NCI-H748 (cell line): ENCODE data around the gene ARHGEF17.

ENCODE experiments used
- DNase-seq: peaks from one replicate; lab custom pipeline; 2025; ENCODE audit not compliant: unreplicated experiment; lab: John Stamatoyannopoulos, UW

Gene ARHGEF17

DNA sequence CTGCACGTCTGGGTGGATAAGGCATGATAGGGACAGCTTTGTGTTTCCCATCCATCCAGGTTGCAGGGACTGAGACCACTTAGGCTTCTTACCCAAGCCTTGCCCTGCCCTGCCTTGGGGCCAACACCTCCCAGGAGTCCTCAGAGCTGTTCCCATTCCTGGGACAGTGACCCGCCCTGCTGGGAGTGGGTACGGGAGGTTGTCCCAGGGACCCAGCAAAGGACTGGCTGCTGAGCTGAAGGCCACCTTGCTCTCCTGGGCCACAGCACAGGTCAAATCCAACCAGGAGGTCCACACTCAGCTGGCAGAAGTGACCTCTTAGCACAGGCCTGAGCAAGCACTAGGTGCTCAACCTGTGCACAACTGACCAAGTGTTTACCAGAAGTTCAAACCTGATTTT, 16.9 kb upstream of the ARHGEF17 start:
- no peak for DNase-seq

DNA sequence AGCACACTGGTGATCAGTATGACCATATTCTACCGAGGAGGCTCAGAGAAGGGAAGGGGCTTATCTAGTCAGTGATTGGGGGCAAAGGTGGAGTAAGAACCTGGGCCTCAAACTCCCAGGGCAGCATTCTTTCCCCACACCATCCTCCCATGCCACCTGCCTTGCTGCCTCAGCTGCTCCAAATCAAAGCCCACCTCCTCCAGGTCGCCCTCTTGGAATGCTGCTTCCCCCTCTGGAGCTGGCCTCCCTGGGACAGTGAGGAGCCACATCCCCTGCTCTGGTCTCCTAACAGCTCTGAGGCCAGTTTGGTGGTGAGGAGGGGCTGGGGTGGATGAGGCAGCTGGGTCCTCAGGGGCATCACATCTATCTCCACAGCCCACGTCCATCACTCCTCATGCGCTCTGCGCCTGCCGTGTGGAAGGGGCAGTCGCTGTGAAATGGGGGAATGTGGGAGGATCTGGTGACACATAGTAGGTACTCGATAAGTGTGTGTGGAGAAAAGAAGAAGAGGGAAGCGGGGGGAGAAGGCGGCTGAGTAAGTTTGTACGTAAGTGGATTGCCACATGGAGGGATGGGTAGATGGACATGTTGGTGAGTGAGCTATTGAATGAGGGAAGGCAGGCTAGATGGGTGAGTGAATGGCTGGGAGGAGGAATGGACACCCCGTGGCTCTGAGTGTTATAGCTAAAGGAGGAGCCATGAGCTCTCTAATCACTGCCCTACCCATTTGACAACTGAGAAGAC, 16.1 kb upstream of the ARHGEF17 start:
- DNase-seq = no peak

DNA sequence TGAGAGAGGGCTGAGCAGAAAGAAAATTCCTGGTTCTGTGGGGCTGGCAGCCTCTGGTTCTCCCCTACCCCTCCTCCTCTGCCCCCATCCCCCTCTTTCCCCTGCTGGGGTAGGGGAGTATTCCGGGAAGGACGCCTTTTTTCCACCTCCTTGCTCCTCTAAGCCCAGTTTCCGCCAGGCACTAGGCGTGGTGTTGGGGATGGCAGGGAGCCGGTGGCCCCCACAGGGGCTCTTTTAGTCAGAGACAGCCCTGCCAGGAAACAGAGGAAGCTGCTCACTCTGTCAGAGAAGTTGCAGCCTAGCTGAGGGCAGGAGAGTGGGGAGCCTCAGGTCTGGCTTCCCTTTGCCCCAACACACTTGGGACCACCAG, 15.6 kb upstream of the ARHGEF17 start:
- no peak for DNase-seq

DNA sequence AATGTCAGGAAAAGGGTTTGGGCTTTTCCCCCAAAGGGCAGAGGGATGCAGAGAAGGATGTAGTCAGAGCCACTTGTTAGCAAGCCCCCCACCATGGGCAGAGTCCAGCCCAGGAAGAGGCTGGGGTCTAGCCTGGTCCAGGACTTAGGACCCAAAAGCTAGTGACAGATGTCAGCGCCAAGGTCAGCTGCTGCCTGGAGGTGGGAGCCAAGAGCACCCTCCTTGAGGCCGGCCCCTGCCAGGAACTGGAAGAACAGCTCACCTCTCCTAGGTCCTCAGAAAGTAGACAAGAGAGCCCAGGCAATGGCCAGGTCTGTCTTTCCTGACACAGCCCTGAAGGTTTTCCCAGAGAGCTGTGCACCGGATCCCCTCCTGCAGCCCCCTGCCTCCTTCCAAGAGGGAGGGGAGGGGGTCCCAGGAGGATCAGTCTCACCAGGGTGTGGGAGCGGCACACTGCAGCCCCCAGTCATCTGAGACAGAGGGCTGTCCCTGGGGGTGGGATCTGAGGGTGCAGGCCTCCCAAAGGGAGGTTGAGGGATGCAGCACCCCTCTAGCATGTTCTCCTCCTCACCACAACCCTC, 14.6 kb upstream of the ARHGEF17 start:
- DNase-seq = no peak

DNA sequence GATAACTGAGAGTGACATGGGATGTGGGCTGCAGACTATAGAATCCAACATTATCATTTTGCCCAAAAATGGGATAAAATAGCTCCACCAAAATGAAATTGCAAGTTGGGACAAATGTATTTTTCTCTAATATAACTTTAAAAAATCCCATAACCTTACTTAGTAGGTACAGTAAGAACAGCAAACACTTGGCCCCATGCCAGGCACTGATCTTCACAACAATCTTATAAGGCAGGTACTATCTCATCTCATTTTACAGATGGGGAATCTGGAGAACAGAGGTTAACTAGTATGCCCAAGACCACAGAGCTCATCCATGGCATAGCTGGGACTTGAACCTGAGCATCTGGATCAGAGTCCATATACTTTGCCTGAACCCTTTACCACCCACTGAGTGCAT, 13.5 kb upstream of the ARHGEF17 start:
- no peak for DNase-seq

DNA sequence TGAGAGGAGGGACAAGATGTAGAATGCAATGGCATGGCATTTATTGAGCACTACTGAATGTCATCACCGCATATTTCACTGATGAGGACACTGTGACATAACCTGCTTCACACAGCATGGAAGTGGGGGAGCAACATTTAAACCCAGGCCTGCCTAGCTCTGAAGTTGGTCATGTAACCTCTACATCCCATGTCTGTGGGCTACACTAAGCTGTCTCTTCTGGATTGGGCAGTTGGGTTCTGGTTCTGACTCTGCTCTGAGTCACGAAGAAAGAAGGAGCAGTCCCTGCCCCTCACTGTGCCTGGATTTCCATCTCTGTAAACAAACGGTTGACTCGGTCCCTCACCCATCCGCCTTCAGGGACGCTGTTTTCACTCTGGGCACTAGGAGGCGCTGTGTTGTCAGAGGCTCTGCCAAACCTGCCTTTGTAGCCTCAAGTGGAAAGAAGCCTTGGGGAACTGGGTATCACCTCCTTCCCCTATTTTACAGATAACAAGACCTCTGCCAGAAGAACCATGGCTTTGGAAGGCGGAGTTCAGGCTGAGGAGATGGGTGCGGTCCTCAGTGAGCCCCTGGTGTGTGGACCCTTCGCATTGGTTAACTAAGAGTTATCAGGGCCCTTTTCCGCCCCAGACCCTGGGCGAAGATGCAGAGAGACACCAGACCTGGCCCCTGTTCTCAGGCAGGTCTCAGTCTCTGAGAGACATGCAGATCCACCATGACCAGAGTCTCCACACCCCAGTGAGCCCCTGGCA, 12.7 kb upstream of the ARHGEF17 start:
- peak; percentile 66 for DNase-seq

DNA sequence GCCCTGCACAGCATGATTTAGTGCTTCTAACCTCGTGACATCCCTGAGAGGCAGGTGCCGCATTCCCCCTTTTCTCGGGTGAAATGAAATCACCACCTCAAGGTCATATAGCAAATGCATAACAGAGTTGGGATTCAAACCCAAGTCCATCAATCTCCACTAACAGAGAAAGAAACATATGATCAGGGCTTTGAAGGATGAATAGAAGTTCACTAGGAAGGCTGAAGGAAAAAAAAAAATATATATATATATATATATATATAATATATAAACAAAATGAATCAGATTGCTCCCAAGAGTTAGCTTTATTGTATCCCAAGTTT, 12.1 kb upstream of the ARHGEF17 start:
- no peak for DNase-seq

DNA sequence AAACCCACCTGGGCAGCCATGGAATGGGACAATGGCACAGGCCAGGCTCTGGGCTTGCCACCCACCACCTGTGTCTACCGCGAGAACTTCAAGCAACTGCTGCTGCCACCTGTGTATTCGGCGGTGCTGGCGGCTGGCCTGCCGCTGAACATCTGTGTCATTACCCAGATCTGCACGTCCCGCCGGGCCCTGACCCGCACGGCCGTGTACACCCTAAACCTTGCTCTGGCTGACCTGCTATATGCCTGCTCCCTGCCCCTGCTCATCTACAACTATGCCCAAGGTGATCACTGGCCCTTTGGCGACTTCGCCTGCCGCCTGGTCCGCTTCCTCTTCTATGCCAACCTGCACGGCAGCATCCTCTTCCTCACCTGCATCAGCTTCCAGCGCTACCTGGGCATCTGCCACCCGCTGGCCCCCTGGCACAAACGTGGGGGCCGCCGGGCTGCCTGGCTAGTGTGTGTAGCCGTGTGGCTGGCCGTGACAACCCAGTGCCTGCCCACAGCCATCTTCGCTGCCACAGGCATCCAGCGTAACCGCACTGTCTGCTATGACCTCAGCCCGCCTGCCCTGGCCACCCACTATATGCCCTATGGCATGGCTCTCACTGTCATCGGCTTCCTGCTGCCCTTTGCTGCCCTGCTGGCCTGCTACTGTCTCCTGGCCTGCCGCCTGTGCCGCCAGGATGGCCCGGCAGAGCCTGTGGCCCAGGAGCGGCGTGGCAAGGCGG, 11.4 kb upstream of the ARHGEF17 start:
- DNase-seq = no peak

DNA sequence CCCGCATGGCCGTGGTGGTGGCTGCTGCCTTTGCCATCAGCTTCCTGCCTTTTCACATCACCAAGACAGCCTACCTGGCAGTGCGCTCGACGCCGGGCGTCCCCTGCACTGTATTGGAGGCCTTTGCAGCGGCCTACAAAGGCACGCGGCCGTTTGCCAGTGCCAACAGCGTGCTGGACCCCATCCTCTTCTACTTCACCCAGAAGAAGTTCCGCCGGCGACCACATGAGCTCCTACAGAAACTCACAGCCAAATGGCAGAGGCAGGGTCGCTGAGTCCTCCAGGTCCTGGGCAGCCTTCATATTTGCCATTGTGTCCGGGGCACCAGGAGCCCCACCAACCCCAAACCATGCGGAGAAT, 10.9 kb upstream of the ARHGEF17 start:
- DNase-seq = no peak

DNA sequence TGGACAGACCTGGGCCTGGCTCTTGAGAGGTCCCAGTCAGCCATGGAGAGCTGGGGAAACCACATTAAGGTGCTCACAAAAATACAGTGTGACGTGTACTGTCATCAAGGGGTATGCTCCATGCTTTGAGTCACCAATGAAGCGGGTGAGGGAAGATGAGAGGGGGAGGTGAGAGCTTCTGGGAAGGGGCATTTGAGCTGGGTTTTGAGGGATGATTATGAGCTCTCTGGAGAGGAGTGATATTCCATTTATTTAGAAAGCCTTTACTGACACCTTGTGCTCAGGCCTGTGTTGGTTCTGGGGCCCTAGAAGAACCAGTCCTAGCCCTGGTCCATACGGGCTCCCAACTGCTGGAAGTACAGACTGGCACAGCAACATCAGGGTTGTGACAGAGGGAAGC, 10.4 kb upstream of the ARHGEF17 start:
- no peak for DNase-seq

DNA sequence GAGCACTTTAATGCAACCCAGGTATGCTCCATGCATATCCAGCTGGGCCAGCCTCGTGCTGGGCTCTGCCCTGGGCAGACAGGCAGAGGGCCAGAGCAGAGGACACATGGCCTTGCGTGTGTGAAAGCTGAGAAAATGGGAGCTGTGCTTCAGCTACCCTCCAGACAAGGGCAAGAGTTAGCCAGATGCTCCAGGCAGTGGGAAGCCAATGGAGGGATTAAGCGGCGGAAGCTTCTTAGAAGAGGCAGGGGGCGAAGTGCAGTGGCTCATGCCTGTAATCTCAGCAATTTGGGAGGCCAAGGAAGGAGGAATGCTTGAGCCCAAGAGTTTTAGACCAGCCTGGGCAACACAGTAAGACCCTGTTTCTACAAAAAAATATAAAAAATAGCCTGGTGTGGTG, 9.8 kb upstream of the ARHGEF17 start:
- no peak for DNase-seq

DNA sequence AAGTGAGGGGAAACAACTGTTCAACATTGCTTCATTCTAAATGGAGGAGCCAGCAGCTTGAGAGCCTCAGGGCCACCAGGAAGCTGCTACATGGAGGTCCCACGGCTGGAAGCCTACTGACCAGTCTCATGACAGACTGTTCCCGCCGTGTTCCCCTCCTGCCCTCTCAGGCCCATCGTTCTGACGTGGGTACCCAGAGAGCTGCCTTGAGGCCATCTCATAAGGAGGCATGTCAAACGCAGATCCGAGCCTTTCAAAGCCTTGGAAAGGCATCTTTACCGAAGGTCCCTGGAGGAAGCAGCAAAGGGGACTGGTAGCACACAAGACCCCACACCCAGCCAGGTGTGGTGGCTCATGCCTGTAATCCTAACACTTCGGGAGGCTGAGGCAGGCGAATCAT, 8.3 kb upstream of the ARHGEF17 start:
- no peak for DNase-seq

DNA sequence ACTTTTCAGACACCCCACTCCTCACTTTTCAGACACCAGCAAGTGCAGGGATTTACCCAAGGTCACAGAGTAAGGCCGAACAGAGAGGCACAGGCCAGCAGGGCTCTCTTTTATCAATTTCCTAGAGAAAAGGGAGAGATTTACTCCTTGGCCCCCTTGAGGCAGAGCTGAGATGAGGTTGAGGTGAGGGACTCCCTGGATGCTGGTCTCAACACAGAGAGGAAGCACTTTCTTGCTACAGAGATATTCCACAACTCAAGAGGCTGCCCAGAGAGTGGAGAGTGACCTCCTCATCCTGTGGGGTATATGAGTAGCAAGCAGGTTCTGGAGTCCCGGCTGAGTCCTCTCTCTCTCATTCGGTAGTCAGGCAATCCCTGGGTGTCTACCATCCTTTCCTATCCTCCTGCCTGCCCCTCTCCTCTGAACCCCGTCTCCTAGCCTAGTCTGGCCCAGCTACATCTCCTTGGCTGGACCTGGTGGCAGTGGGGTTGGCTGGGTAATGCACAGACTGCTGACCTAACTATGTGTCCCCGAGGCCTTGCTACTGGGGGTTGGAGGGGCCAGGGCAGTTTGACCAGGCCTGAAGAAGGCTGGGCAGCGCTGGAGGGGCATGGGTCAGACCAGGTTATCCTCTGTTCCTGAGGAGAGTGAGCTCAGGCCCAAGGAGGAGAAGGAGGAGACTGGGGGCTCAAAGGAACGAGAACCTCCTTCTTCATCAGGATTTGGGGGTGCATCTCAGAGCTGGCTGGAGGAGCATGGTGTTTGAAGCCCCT, 1.8 kb upstream of the ARHGEF17 start:
- no peak for DNase-seq

DNA sequence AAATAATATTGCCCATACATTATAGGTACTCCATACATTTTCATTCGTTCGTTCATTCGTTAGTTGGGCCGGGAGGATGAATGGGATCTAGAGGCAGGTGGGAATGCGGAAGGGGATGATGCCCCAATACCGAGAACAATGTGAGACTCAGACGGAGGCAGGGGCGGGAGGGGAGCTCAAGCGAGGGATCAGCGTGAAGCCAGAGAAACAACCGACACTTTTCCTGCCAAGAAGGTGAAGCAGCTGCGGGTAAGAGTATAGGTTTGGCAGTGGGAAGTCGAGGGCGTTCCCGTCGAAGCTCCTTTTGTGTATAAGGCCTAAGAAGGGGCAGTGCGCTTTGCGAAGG, 1.1 kb upstream of the ARHGEF17 start:
- DNase-seq = no peak

DNA sequence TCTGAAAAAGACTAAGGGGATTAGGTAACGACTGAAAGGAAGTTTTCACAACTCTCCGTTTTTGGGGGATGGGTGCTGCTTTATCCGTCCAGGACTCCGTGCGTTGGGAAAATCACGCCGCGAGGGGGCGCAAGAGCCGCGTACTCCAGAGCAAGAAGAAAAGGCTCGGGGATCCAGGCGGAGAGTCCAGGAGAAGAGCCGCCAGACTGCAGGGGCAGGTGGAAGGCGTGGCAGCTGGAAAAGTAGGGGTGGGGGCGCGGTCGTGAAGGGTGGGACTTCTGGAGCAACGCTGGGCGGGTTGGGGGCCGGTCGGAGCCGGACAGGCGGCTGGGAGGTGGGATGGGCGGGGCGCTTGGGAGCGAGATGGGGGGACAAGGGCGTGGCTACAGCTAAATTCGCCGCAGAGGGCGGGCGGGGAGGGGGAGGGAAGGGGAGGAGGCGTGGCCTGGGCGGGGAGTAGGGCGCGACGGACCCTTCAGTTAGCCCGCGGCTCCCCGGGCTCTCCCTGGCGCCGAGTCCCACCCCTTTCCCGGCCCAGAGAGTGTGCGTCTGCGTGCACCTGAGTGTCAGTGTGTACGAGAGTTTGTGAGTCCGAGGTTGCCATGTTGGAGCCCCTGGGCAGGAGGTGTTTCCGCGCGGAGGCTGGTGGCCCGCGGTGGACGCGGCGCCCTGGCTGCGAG, 613 bp upstream of the ARHGEF17 start:
- DNase-seq = peak; percentile 99

DNA sequence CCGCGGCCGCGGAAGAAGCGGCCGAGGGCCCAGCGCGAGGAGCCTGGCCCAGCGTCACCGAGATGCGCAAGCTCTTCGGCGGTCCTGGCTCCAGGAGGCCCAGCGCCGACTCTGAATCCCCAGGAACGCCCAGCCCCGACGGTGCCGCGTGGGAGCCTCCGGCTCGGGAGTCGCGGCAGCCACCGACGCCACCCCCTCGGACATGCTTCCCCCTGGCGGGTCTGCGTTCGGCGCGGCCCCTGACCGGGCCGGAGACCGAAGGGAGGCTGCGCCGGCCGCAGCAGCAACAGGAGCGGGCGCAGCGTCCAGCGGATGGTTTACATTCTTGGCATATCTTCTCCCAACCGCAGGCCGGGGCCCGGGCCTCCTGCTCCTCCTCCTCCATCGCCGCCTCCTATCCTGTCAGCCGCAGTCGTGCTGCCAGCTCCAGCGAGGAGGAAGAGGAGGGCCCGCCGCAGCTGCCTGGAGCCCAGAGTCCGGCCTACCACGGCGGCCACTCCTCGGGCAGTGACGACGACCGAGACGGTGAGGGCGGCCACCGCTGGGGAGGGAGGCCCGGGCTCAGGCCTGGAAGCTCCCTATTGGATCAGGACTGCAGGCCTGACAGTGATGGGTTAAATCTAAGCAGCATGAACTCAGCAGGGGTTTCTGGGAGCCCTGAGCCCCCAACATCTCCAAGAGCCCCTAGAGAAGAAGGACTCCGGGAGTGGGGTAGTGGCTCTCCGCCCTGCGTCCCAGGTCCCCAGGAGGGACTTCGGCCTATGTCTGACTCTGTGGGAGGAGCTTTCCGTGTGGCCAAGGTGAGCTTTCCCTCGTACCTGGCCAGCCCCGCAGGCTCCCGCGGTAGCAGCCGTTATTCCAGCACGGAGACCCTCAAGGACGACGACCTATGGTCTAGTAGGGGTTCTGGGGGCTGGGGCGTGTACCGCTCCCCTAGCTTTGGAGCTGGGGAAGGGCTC, 1.2 kb downstream of the ARHGEF17 start:
- DNase-seq = peak; percentile 60

DNA sequence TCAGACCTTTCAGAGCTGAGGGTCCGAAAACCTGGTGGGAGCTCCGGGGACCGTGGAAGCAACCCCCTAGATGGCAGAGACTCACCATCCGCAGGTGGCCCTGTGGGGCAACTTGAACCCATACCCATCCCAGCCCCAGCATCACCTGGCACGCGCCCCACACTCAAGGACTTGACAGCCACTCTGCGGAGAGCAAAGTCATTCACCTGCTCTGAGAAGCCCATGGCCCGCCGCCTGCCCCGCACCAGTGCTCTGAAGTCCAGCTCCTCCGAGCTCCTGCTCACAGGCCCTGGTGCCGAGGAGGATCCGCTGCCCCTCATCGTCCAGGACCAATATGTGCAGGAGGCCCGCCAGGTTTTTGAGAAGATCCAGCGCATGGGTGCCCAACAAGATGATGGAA, 2.0 kb downstream of the ARHGEF17 start:
- DNase-seq = no peak

DNA sequence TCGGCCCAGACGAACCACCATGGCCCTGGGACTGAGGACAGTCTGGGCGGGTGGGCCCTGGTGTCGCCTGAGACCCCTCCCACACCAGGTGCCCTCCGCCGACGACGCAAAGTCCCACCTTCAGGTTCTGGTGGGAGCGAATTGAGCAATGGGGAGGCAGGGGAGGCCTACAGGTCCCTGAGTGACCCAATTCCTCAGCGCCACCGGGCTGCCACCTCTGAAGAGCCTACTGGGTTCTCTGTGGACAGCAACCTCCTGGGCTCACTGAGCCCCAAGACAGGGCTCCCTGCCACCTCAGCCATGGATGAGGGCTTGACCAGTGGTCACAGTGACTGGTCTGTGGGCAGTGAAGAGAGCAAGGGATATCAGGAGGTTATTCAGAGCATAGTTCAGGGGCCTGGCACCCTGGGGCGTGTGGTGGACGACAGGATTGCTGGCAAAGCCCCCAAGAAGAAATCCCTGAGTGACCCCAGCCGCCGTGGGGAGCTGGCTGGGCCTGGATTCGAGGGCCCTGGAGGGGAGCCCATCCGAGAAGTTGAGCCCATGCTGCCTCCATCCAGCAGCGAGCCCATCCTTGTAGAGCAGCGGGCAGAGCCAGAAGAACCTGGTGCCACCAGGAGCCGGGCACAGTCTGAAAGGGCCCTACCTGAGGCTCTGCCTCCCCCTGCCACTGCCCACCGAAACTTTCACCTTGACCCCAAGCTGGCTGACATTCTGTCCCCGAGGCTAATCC, 2.8 kb downstream of the ARHGEF17 start:
- no peak for DNase-seq

DNA sequence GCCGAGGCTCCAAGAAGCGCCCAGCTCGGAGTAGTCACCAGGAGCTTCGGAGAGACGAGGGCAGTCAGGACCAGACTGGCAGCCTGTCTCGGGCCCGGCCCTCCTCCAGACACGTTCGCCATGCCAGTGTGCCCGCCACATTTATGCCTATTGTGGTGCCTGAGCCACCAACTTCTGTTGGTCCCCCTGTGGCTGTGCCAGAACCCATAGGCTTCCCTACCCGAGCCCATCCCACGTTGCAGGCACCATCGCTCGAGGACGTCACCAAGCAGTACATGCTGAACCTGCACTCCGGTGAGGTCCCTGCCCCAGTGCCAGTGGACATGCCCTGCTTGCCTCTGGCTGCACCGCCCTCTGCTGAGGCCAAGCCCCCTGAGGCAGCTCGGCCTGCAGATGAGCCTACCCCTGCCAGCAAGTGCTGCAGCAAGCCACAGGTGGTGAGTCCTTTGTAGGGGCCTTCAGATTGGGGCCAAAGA, 3.4 kb downstream of the ARHGEF17 start:
- DNase-seq = no peak
